PC-3 (cell line): ENCODE measurements around the gene ERVK3-1. TPM values are rescaled to one million over a fixed set of nuclear protein-coding genes. Genes with fewer than 3 reads are reported as not detected.
"Not testable (repeated sequence)": the region's sequence is repeated elsewhere in the genome, so short reads cannot be mapped to it uniquely, and the experiment has no call there.

ENCODE experiments used
- ATAC-seq: fragments of 200-7000 bp; cut with Tn5 transposase; 2 replicates; pipeline ENCODE4 v1.9.1; 2020; ENCODE audit warnings: mild to moderate bottlenecking, moderate library complexity
- BruUV-seq: library from RNA; stranded (reverse); fragments of 400-500 nt; replicated peaks from 2 replicates; lab custom pipeline; 2021; lab: Mats Ljungman, UMichigan
- CTCF ChIA-PET: fragments of 300-600 bp; sonication (Branson Sonifier 250); formaldehyde crosslinking; loops from one replicate; lab custom pipeline; 2022; ENCODE audit warnings: antibody characterized with exemption; lab: Charles Lee
- POLR2A ChIA-PET: fragments of 300-600 bp; sonication (Branson Sonifier 250); formaldehyde crosslinking; loops from one replicate; lab custom pipeline; 2022; ENCODE audit warnings: antibody characterized with exemption; ENCODE audit not compliant: unreplicated experiment; lab: Charles Lee
- DNase-seq: peaks from one replicate; pipeline ENCODE4 v3.0.0-alpha.2; 2015
- H2AFZ ChIP-seq: fragments of 300-600 bp; sonication (generic); 2 replicates; pipeline ENCODE4 v1.6.0; 2016; ENCODE audit warnings: antibody characterized with exemption, low read length
- H3F3A ChIP-seq: fragments of 300-600 bp; sonication (generic); one replicate; pipeline ENCODE4 v1.6.0; 2017; ENCODE audit warnings: antibody characterized with exemption, low read length, control low read depth, mild to moderate bottlenecking; ENCODE audit not compliant: unreplicated experiment
- H3K27ac ChIP-seq: fragments of 300-600 bp; sonication (generic); 2 replicates; pipeline ENCODE4 v1.5.1; 2016; ENCODE audit warnings: mild to moderate bottlenecking, low read length
- H3K27me3 ChIP-seq: fragments of 300-600 bp; sonication (generic); 2 replicates; pipeline ENCODE4 v1.6.1; 2016; ENCODE audit warnings: low read length, mixed read lengths
- H3K36me3 ChIP-seq: fragments of 300-600 bp; sonication (generic); 2 replicates; pipeline ENCODE4 v1.6.1; 2016; ENCODE audit warnings: low read depth, mixed run types, low read length, mixed read lengths
- H3K4me1 ChIP-seq: fragments of 300-600 bp; sonication (generic); 2 replicates; pipeline ENCODE4 v1.5.1; 2016; ENCODE audit warnings: low read length; ENCODE audit not compliant: insufficient read depth
- H3K4me2 ChIP-seq: fragments of 300-600 bp; sonication (generic); 2 replicates; pipeline ENCODE4 v1.6.0; 2016; ENCODE audit warnings: low read length
- H3K4me3 ChIP-seq: fragments of 300-600 bp; sonication (generic); 2 replicates; pipeline ENCODE4 v1.5.1; 2016; ENCODE audit warnings: mild to moderate bottlenecking, low read length, mixed read lengths
- H3K79me2 ChIP-seq: fragments of 300-600 bp; sonication (generic); 2 replicates; pipeline ENCODE4 v1.6.1; 2017; ENCODE audit warnings: low read length, mixed read lengths
- H3K9ac ChIP-seq: fragments of 300-600 bp; sonication (generic); 2 replicates; pipeline ENCODE4 v1.6.0; 2016; ENCODE audit warnings: mild to moderate bottlenecking, low read length
- H3K9me2 ChIP-seq: fragments of 300-600 bp; sonication (generic); replicated peaks from 2 replicates; pipeline ENCODE4 v1.6.1; 2016; ENCODE audit warnings: mixed run types, low read length, mixed read lengths
- H3K9me3 ChIP-seq: fragments of 300-600 bp; sonication (generic); 2 replicates; pipeline ENCODE4 v1.6.1; 2016; ENCODE audit warnings: low read length, mixed read lengths
- H4K20me1 ChIP-seq: fragments of 300-600 bp; sonication (generic); 2 replicates; pipeline ENCODE4 v1.6.1; 2016; ENCODE audit warnings: low read length, mixed read lengths
- CTCF ChIP-seq: fragments of 300-600 bp; sonication (generic); conservative IDR thresholded peaks from 2 replicates; pipeline ENCODE4 v1.5.1; 2017; ENCODE audit warnings: antibody characterized with exemption, low read depth, mild to moderate bottlenecking, low read length
- EZH2 ChIP-seq: fragments of 300-600 bp; sonication (generic); IDR thresholded peaks from one replicate; pipeline ENCODE4 v1.6.1; 2017; ENCODE audit warnings: antibody characterized with exemption, mild to moderate bottlenecking, low read length; ENCODE audit not compliant: unreplicated experiment
- EZH2phosphoT487 ChIP-seq: fragments of 300-600 bp; sonication (generic); IDR thresholded peaks from 2 replicates; pipeline ENCODE4 v1.6.1; 2018; ENCODE audit warnings: mild to moderate bottlenecking, antibody characterized with exemption, low read length, borderline replicate concordance
- intact Hi-C: fragments of 100-400 bp; cut with micrococcal nuclease; formaldehyde crosslinking; loops from 2 replicates; pipeline ENCODE4 v1.9.0; 2023
- total RNA-seq: library from RNA; depleted of rRNA; stranded (reverse); fragments of >200 nt; gene quantifications from 2 replicates; pipeline ENCODE4 v1.2.3, GENCODE V29; 2014

The ERVK3-1 gene
- total RNA-seq, 1 experiment from 2014 or later = 104 TPM

- Histone ChIP-seq H3K4me2 (no peak overlapping the region), H3K79me2 (peaks cover 28% of the 10 kb centered on the region), H3K4me1 (peaks cover 8% of the 10 kb centered on the region), H3K27ac (no peak overlapping the region), H3K9me2 (no peaks in the 10 kb centered on the region), H2AFZ (no peak overlapping the region), H3K4me3 (no peak overlapping the region), H3K9me3 (no peaks in the 10 kb centered on the region), H3F3A (no peaks in the 10 kb centered on the region), H3K36me3 (peaks cover 58% of the 10 kb centered on the region), H3K9ac (no peak overlapping the region), H3K27me3 (no peaks in the 10 kb centered on the region), H4K20me1 (no peaks in the 10 kb centered on the region)
- CTCF ChIA-PET = no interaction called here
- DNase-seq = no peak
- TF ChIP-seq CTCF = no peak
- TF ChIP-seq EZH2phosphoT487 = no peak
- no peak for TF ChIP-seq EZH2
- no peak for ATAC-seq
- no TSS peak for BruUV-seq
- intact Hi-C loops = no loop called here
- POLR2A ChIA-PET = no interaction called here
Measured at GRCh38 chr19:58307736-58308135, 2.6 kb downstream of the ERVK3-1 start.

- H3K4me3 ChIP-seq, H3K4me1 ChIP-seq, H3K4me2 ChIP-seq, H3K27ac ChIP-seq, H3F3A ChIP-seq, intact Hi-C loops, H3K27me3 ChIP-seq, H3K9ac ChIP-seq, CTCF ChIA-PET, ATAC-seq, DNase-seq, H3K9me3 ChIP-seq, POLR2A ChIA-PET, H3K9me2 ChIP-seq, H4K20me1 ChIP-seq, BruUV-seq, H2AFZ ChIP-seq: not testable (repeated sequence)
- TF ChIP-seq CTCF = peak; percentile 28; the same call in 1 of the 2 replicates
- Histone ChIP-seq H3K79me2 (peaks cover 24% of the 10 kb centered on the region), H3K36me3 (peaks cover 81% of the 10 kb centered on the region)
Measured at GRCh38 chr19:58310685-58311084, 5.5 kb downstream of the ERVK3-1 start.

- H3K9me2 ChIP-seq = no peaks in the 10 kb centered on the region
- no peak overlapping the region for H2AFZ ChIP-seq
- no peak overlapping the region for H3K4me3 ChIP-seq
- H3K27me3 ChIP-seq = no peaks in the 10 kb centered on the region
- H4K20me1 ChIP-seq = no peaks in the 10 kb centered on the region
- BruUV-seq = no TSS peak
- no peaks in the 10 kb centered on the region for H3K4me1 ChIP-seq
- TF ChIP-seq EZH2phosphoT487 (no peak), EZH2 (no peak)
- H3K27ac ChIP-seq = no peak overlapping the region
- H3K9ac ChIP-seq = no peak overlapping the region
- DNase-seq (no peak), ATAC-seq (no peak)
- no peaks in the 10 kb centered on the region for H3F3A ChIP-seq
- POLR2A ChIA-PET = no interaction called here
- CTCF ChIA-PET = no interaction called here
- peaks cover 17% of the 10 kb centered on the region for H3K79me2 ChIP-seq
- H3K36me3 ChIP-seq = peaks cover 80% of the 10 kb centered on the region
- no peak overlapping the region for H3K4me2 ChIP-seq
- no peaks in the 10 kb centered on the region for H3K9me3 ChIP-seq
- intact Hi-C loops = no loop called here
Measured at GRCh38 chr19:58311345-58311865, 6.2 kb downstream of the ERVK3-1 start.
